H1 (cell line): ENCODE measurements around the gene PAQR9. TPM values are rescaled to one million over a fixed set of nuclear protein-coding genes. Genes with fewer than 3 reads are reported as not detected.

ENCODE experiments used
- BCL11A ChIP-seq, 2 experiments: IDR thresholded peaks; one replicate each; pipeline ENCODE4 v1.6.1; 2011; ENCODE audit warnings: low read depth in 2 of 2, low read length in 2 of 2, mild to moderate bottlenecking in 2 of 2
- CHD7 ChIP-seq: fragments of 300-600 bp; sonication (generic); IDR thresholded peaks from 2 replicates; pipeline ENCODE4 v1.7.1; 2012; ENCODE audit warnings: low read length, moderate library complexity, mild to moderate bottlenecking, inconsistent platforms; ENCODE audit not compliant: insufficient replicate concordance
- polyA plus RNA-seq, 7 experiments: library from polyadenylated mRNA; depleted of rRNA in 3 of 7; stranded (reverse) in 5 of 7; unstranded in 2 of 7; fragments of >200 nt in 5 of 7; fragments of 200-250 nt in 2 of 7; gene quantifications; 1 replicate in 5 of 7; 2 replicates in 1 of 7; 4 replicates in 1 of 7; pipeline versions ENCODE4 v1.2.1 to v1.2.3, GENCODE V29; 2011 to 2013; ENCODE audit warnings: missing spikeins in 2 of 7, mixed read lengths in 2 of 7
- total RNA-seq: library from RNA; stranded (reverse); fragmentation: NEBNext Ultra II Directional; extraction: Animal tissue kit (Norgen Biotek cat#: 25700); gene quantifications from 2 replicates; pipeline ENCODE4 v1.2.1, GENCODE V29; 2021

PAQR9 gene
- total and polyA plus RNA-seq, 2 of the 8 experiments (the other 6 are each of a cell fraction or from before 2014, with no cell fraction given): 2.6 to 5.2 TPM

- TF ChIP-seq CHD7 (no peak), BCL11A (IDR thresholded peaks at IDR 0.05; ENCODE audit: low read depth in 2 of 2, low read length in 2 of 2) (no peak)
These were observed 13.3 kb upstream of the PAQR9 start (continued) for GRCh38 chr3:142976621-142977398.
